ENCODE results near the gene ABHD1.
A peak's percentile ranks its signal among the peaks of the same experiment; 100 is the strongest.
"Not testable (repeated sequence)": the region's sequence is repeated elsewhere in the genome, so short reads cannot be mapped to it uniquely, and the experiment has no call there.

ABHD1 gene

DNA sequence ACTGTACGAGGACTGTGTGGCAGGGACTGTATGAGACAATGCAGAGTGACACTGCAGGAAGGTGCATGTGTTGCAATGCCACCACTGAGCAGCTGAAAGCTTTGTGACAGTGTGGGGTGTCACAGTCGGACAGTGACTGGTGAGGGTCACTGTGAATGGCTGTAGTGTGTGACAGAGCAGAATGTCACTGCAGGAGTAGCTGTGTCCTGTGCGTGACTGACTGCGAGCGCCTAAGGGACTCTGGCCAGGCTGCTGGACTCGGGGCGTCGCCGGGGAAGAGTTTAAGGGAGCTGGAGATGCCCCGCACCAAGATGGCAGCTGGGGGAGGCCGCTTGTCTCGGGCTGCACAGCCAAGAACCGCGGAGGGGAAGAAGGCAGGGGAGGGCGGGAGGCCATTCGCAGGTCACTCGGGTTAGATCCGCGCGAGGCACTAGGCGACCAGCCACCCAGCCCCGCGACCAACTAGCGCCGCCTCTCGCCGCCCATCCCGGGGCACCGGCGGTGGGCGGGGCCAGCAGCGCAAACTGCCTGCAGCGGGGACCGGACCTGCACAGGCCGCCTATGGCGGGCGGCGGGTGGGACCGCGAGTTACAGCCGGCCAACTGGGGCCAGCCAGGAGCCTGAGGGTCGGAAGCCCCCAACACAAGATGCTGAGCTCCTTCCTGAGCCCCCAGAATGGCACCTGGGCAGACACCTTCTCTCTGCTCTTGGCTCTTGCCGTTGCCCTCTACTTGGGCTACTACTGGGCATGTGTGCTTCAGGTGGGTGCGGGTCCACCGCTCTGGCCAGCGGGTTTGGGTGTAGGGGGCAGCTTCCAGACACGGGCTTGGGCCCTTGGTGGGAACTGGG lies at the start of gene ABHD1:
Gene ABHD1, plus strand, starts transcription at position 514 of the 849 bp plus-strand sequence. Its CDS starts 134 bp downstream, at position 648.
- peak; percentile 65 for DNase-seq

DNA sequence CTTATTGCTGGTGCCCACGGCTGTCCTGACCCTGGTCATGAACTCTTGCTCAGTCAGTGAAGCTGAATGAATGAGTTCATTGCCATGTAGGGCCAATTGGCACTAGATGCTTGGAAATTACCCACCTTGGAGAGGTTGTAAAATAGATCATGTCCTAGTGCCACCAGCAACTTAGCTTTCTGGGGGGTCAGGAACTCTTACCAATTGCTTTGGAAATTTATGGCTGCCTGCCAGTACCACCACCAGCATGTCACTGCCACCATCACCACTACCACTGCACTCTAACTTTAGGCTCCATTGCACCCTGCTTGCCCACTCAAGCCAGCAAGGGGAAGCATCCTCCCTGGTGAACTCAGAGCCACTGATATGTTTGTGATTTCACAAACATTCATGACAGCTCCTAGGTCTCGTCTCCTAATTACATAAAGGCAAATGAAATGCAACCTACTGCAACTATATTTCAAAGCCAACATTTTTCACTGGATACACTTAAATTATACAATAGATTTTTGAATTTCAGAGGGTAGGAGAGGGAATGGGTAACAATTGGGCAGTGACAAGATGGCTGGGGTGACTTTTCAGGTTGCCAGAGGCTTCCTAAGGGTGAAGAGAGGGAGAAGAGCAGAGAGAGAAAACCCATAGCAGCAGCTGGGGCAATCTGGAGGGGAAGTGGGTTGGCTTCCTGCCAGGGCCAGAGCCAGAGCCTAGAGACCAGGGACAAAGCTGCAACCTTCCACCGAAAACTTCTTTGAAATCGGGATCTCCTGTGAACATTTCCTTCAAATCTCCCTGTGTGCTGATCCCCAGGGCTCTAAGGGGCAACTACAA lies 48.7 kb upstream of the ABHD1 start:
- DNase-seq: peak; percentile 38

DNA sequence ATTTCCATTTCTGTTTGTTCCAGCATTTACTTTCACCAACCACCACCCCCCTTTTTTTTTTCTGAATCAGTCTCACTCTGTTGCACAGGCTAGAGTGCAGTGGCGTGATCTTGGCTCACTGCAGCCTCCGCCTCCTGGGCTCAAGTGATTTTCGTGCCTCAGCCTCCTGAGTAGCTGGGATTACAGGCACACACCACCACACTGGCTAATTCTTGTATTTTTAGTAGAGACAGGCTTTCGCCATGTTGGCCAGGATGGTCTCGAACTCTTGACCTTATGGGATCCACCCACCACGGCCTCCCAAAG lies 48.1 kb upstream of the ABHD1 start:
- DNase-seq: not testable (repeated sequence)

DNA sequence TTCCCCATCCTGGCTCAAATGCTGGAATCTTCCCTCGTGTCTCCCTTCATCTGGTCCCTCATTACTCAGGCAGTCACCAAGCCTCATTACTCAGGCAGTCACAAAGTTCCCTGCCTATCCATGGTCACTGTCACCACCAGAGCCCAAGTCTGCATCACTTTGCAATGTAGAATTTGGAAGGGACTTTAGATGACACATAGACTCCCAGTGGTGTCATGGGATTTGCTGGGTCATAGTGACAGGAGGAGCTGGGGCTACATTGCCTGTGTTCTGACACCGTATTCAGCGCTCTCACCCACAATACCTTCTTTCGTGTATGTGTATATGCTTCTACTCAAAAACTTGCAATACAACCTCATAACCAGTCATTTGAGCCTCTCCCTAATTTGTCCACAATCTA lies 47.3 kb upstream of the ABHD1 start:
- no peak for DNase-seq

DNA sequence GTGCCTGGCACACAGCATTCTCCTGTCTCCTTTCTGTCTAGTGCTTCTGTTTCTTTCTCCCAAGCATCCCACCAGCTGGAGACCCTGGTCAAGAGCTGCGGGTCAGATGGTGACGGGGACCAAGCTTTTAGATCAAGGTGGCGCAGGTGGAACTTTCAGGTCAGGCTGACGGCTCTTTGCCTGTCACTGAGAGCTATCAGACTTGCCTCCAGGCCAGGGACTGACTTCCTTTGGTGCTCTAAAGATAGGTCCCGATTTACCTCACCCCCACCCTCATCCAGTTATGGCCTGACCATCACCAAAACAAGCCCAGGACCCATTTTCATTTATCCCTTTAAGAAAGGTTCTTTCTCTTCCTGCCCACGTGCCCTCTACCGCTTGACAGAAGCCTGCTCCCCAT lies 46.4 kb upstream of the ABHD1 start:
- DNase-seq: no peak

DNA sequence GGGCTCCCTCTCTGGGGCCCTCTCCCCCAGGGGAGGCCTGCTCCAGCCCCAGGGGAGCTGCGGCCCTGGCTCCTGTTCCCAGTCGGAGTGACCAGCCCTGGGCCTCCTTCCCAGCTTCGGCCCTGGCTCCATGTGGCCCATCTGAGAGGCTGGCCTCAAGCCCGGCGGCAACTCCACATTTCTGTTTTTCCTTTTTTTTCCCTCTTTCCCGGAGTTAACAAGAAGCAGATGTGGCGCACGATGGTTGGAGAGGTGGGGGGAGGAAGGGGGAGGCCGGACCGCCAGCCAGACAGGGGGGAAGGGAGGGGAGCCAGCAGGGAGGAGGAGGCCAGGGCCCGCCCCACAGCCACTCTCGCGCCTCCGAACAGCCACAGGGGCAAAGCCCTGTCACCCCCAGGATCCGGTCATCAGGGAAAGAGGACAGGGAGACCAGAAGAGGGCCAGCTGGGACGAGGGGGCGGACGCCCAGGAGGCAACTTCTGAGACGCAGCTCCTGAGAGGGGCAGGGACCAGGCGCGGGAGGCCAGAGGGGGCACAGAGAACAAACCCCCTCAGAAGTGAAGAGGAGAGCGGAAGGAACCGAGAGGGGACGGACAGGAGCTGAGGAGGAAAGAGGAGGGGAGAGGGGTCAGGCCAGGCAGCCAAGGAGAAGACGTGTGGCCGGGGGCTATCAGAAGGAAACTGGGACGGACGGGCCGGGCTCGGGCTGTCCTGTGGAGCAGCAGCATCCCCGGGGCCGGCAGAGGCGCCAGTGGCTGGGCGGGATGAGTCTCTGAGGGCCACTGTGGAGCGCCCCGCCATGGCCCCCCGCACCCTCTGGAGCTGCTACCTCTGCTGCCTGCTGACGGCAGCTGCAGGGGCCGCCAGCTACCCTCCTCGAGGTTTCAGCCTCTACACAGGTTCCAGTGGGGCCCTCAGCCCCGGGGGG lies 45.1 kb upstream of the ABHD1 start, which contains the start of gene EMILIN1:
Gene EMILIN1, plus strand, starts transcription at position 349 of the 928 bp plus-strand sequence. Its CDS starts 451 bp downstream, at position 800.
- no peak for DNase-seq

DNA sequence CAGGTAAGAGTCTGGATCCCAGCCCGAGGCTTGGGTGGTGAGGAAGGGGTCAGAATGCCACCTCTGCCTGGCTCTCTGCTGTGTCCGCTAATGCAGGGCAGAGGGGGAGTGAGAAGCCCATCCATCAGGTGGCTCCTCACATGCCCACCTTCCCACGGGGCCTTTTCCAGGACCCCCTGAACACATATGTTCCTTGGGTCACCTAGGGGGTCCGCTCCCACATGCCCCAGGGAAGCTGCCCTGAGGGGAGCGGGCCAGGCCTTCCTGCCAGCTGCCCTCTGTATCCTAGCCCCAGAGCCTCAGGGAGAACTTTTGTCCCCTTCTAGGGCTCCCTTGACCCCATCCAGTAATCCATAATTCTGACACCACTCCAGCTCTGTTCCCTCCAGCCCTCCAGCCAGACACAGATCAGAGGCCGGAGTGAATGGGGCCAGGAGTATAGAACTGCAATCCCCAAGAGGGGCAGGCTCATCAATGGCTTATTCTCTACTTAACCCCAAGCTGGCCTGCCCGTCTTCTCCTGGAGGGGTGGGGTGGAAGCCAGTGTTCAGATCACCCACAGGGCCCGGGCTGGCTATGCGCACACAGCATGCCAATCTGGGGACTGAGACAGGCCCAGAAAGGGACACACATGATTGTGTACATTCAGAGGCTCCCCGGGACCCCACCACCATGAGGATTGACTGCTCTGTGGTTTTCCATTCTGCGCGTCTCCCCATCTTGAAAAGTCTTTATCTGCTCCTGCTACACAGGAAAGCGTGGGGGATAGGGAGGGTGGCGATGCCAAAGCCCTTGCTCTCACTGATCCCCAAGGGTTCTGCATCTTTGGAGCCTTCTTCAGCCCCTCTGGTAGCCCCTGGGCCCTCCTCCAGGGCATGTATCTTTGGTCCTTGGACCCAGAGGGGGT lies 44.1 kb upstream of the ABHD1 start:
- no peak for DNase-seq

DNA sequence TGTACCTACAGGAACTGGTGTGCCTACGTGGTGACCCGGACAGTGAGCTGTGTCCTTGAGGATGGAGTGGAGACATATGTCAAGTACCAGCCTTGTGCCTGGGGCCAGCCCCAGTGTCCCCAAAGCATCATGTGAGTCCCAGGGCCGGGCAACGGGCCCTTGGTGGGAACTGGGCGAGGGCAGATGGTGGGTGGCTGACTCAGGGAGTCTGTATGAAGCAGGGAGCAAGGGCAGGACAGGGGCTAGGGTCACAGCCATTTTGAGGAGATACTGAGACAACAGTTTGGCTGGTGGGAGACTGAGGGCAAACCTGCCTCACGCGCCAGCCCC lies 43.5 kb upstream of the ABHD1 start:
- no peak for DNase-seq

DNA sequence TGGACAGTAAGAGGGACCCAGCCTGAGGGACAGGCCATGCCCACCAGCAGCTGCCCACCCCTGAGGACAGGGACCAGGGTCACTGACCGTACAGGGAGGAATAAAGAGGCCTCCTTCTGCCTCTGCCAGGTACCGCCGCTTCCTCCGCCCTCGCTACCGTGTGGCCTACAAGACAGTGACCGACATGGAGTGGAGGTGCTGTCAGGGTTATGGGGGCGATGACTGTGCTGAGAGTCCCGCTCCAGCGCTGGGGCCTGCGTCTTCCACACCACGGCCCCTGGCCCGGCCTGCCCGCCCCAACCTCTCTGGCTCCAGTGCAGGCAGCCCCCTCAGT lies 43.0 kb upstream of the ABHD1 start:
- no peak for DNase-seq

DNA sequence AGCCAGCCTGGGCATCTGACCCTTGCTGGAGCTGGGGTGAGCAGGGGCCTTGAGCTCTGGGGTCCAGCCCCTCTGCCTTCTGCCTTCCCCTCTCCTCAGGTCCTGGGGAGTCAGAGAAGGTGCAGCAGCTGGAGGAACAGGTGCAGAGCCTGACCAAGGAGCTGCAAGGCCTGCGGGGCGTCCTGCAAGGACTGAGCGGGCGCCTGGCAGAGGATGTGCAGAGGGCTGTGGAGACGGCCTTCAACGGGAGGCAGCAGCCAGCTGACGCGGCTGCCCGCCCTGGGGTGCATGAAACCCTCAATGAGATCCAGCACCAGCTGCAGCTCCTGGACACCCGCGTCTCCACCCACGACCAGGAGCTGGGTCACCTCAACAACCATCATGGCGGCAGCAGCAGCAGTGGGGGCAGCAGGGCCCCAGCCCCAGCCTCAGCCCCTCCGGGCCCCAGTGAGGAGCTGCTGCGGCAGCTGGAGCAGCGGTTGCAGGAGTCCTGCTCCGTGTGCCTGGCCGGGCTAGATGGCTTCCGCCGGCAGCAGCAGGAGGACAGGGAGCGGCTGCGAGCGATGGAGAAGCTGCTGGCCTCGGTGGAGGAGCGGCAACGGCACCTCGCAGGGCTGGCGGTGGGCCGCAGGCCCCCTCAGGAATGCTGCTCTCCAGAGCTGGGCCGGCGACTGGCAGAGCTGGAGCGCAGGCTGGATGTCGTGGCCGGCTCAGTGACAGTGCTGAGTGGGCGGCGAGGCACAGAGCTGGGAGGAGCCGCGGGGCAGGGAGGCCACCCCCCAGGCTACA lies 41.4 kb upstream of the ABHD1 start:
- no peak for DNase-seq

DNA sequence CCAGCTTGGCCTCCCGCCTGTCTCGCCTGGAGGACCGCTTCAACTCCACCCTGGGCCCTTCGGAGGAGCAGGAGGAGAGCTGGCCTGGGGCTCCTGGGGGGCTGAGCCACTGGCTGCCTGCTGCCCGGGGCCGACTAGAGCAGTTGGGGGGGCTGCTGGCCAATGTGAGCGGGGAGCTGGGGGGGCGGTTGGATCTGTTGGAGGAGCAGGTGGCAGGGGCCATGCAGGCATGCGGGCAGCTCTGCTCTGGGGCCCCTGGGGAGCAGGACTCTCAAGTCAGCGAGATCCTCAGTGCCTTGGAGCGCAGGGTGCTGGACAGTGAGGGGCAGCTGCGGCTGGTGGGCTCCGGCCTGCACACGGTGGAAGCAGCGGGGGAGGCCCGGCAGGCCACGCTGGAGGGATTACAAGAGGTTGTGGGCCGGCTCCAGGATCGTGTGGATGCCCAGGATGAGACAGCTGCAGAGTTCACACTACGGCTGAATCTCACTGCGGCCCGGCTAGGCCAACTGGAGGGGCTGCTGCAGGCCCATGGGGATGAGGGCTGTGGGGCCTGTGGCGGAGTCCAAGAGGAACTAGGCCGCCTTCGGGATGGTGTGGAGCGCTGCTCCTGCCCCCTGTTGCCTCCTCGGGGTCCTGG lies 40.7 kb upstream of the ABHD1 start:
- no peak for DNase-seq

DNA sequence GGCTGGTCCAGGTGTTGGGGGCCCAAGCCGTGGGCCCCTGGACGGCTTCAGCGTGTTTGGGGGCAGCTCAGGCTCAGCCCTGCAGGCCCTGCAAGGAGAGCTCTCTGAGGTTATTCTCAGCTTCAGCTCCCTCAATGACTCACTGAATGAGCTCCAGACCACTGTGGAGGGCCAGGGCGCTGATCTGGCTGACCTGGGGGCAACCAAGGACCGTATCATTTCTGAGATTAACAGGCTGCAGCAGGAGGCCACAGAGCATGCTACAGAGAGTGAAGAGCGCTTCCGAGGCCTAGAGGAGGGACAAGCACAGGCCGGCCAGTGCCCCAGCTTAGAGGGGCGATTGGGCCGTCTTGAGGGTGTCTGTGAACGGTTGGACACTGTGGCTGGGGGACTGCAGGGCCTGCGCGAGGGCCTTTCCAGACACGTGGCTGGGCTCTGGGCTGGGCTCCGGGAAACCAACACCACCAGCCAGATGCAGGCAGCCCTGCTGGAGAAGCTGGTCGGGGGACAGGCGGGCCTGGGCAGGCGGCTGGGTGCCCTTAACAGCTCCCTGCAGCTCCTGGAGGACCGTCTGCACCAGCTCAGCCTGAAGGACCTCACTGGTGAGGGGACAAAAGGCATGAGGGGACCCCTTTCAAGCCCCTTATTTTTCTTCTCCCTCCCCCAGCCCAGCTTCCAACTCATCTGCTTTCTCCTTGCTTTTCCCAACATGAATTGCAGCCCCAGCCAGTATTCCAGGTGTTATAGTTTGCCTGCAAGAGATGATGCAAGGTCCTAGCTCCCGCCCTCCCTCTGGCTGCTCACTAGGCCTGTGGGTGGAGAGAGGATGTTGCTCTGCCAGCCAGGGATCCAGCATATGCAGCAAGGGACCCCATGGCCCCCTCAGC lies 40.0 kb upstream of the ABHD1 start:
- no peak for DNase-seq

DNA sequence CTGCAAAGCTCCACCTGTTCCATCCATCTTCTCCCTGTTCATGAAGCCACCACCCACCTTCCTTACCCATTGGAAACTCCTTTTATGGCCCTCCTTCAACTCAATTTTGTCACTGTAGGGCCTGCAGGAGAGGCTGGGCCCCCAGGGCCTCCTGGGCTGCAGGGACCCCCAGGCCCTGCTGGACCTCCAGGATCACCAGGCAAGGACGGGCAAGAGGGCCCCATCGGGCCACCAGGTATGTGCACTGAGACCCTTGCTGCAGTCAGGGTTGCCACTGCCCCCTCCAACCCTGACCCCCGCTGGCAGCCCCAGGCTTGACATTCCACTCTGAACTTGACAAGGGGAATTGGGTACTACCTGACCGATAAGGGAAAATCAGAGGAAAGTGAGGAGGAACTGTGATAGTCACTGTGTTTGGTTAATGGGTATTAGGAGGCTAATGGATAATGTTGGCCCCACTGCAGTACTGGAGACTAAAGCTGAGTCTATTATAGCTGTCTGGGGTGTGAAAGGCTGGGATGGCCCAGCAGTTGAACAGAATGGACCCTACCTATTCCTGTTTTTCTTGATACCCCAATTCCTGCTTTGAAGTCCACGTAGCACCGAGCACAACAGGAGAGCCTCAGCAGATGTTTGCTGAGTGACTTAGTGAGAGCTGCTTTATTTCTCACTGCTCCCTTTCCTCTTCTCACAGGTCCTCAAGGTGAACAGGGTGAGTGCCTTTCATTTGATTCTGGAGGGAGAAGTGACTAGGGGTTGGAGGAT lies 39.1 kb upstream of the ABHD1 start:
- DNase-seq: no peak

DNA sequence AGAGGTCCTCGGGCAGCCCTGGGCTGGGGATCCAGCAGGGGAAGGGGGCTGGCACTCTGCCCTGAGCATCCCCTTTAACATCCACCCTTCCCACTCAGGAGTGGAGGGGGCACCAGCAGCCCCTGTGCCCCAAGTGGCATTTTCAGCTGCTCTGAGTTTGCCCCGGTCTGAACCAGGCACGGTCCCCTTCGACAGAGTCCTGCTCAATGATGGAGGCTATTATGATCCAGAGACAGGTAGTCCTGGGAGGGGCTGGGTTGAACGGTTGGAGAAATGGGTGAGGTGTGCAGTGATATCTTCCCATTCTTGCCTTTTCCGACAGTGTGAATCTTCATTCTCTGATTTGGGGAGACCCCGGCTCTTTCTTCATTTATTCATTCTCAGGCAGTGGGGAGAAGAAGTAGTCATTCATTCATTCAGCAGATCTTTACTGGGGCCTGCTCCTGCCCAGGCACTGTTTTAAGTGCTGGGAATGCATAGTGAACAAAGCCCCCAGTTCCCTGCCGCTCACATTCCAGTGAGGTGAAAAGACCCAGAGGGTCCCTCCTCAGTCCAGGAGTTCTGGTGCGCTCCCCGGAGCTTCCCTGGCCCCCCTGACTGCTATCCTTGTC lies 38.4 kb upstream of the ABHD1 start:
- DNase-seq: no peak

DNA sequence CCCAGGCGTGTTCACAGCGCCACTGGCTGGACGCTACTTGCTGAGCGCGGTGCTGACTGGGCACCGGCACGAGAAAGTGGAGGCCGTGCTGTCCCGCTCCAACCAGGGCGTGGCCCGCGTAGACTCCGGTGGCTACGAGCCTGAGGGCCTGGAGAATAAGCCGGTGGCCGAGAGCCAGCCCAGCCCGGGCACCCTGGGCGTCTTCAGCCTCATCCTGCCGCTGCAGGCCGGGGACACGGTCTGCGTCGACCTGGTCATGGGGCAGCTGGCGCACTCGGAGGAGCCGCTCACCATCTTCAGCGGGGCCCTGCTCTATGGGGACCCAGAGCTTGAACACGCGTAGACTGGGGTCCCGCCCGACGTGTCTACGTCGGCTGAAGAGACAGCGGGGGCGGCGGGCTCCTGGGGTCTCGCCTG lies 37.9 kb upstream of the ABHD1 start:
- DNase-seq: peak; percentile 43

DNA sequence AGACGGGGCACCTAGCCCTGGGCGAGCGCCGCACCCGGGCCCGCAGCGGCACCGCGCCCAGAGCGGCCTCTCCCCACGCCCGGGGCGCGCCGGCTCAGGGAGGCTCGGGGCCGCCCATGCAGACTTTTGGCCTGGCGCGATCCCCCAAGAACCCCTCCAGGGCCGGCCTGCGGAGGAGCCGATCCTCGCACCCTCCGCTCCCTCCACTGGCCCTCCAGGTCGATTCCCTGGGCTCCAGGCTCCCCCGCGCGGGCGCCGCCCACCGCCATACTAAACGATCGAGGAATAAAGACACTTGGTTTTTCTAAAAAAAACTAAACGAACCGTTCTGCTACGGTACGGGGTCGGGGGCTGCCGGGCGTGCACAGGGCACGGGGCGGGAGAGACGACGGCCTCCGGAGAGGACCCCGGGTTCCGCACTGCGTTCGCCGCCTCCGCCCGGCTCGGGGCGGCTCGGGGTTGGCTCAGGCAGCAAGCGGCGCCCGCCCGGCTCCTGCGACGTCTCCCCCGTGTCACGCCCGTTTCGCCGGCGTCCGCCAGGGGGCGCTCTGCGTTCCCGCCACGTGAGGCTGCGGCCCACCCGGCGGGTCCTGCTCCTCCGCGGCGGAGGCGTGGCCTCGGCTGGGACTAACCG lies 37.4 kb upstream of the ABHD1 start:
- DNase-seq: peak; percentile 98

DNA sequence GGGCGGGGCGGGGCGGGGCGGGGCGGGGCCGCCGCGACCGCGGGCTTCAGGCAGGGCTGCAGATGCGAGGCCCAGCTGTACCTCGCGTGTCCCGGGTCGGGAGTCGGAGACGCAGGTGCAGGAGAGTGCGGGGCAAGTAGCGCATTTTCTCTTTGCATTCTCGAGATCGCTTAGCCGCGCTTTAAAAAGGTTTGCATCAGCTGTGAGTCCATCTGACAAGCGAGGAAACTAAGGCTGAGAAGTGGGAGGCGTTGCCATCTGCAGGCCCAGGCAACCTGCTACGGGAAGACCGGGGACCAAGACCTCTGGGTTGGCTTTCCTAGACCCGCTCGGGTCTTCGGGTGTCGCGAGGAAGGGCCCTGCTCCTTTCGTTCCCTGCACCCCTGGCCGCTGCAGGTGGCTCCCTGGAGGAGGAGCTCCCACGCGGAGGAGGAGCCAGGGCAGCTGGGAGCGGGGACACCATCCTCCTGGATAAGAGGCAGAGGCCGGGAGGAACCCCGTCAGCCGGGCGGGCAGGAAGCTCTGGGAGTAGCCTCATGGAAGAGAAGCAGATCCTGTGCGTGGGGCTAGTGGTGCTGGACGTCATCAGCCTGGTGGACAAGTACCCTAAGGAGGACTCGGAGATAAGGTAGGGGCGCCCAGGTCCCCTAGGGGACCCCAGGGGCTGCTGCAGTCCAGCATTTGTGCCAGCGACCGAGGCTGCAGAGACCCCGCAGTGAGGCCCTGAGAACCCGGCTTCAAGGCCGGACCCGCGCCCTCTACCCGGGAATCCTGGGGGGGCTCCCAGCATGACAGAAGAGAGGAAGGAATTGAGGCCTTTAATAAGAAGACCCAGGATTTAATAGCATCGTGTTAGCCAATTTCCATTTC lies 36.7 kb upstream of the ABHD1 start, which contains the start of gene KHK:
Gene KHK, plus strand, starts transcription at position 49 of the 870 bp plus-strand sequence. Its CDS starts 488 bp downstream, at position 537.
- DNase-seq: peak; percentile 22

All from stimulated activated CD4-positive, alpha-beta T cell treated with anti-CD3 and anti-CD28 coated beads, Interleukin-4, amount 100 ng/mL, for 1 hour (primary cell).